ENCODE results near the gene IFNL4. TPM values are rescaled to one million over a fixed set of nuclear protein-coding genes. Genes with fewer than 3 reads are reported as not detected.

IFNL4 gene
- total and polyA plus RNA-seq, 10 of the 15 experiments (the other 5 are each of a cell fraction or from before 2014, with no cell fraction given), result not detected

DNA sequence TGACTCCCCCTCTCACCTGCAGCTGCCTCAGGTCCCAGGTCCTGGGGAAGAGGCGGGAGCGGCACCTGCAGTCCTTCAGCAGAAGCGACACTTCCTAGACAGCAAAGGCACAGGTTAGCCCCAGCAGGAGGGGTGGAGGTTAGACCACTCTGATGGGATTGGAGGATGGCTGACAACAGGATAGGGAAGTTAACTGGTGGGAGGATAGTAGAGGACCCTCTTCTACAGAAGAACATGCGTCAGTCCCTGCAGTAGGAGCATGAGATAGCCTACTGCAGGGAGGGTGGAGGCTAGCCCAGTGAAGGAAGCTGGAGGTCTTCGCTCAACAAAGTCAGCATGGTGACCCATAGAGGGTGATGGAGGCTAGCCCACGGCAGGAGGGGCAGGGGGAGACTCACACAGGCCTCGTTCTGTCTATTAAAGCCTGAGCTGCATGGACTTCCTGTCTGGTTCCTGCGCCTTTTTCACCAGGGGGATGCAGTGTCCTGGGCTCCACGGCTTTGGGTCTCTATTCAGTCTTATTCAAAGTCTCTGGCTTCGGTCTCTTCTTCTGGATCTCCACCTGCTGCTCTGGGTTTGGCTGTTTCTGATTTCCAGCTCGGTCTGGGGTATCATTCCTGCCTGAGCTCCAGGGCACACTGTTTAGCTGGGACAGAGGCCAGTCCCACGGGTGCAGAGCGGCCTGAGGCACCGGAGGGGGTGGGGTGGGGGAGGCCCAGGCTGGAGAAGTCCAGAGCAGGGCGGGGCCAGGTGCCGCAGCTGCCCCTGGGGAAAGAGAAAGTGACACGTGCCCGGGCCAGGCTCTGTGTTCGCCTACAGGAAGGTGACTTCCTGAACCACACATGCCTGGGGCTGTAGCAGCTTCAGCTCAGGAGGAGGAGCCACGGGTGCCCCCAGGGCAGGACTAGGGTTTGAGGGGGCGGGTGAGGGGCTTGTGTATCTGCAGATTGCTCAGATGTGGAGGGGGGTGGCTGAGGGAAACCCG is 11.2 kb downstream of the IFNL4 start (continued):
- TF ChIP-seq, protein P1, sequence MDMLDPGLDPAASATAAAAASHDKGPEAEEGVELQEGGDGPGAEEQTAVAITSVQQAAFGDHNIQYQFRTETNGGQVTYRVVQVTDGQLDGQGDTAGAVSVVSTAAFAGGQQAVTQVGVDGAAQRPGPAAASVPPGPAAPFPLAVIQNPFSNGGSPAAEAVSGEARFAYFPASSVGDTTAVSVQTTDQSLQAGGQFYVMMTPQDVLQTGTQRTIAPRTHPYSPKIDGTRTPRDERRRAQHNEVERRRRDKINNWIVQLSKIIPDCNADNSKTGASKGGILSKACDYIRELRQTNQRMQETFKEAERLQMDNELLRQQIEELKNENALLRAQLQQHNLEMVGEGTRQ (IDR thresholded peaks at IDR 0.05; ENCODE audit: borderline replicate concordance, low read depth, low read length), result peak; percentile 37
- TF ChIP-seq TAF1 (IDR thresholded peaks at IDR 0.05; ENCODE audit: borderline replicate concordance, low read depth, low read length), result no peak
- no peak for TF ChIP-seq MYC (IDR thresholded peaks at IDR 0.05; ENCODE audit: insufficient read depth, insufficient read length, insufficient replicate concordance, low read length, severe bottlenecking)
- no peak for TF ChIP-seq NFYB (IDR thresholded peaks at IDR 0.05; ENCODE audit: insufficient read depth, low read depth, low read length)
- no peak for TF ChIP-seq RELA (IDR thresholded peaks at IDR 0.05; ENCODE audit: borderline replicate concordance, partially characterized antibody)
- TF ChIP-seq KLF5 (IDR thresholded peaks at IDR 0.05; ENCODE audit: partially characterized antibody), result no peak
- TF ChIP-seq TBL1XR1 (IDR thresholded peaks at IDR 0.05; ENCODE audit: low read depth, low read length), result no peak
- 0 out of 2 replicates have a peak, but pooled peaks have one; percentile 35 for TF ChIP-seq MAX (IDR thresholded peaks at IDR 0.05; ENCODE audit: low read depth, low read length)
- TF ChIP-seq SUZ12 (IDR thresholded peaks at IDR 0.05; ENCODE audit: unreplicated experiment), result no peak
- no peak for TF ChIP-seq NR2C2 (IDR thresholded peaks at IDR 0.05; ENCODE audit: borderline replicate concordance, control insufficient read depth, insufficient read length, low read depth)
- TF ChIP-seq, protein P2, sequence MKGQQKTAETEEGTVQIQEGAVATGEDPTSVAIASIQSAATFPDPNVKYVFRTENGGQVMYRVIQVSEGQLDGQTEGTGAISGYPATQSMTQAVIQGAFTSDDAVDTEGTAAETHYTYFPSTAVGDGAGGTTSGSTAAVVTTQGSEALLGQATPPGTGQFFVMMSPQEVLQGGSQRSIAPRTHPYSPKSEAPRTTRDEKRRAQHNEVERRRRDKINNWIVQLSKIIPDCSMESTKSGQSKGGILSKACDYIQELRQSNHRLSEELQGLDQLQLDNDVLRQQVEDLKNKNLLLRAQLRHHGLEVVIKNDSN (IDR thresholded peaks at IDR 0.05; ENCODE audit: borderline replicate concordance, extremely low read length, insufficient read depth, low read depth, low read length), result peak; percentile 81
- TF ChIP-seq TCF12 (IDR thresholded peaks at IDR 0.05; ENCODE audit: low read depth, low read length), result 0 out of 2 replicates have a peak, but pooled peaks have one; percentile 42
- no peak for TF ChIP-seq MTA3 (IDR thresholded peaks at IDR 0.05; ENCODE audit: borderline replicate concordance, low read length)
- no peak for TF ChIP-seq NR2F1 (conservative IDR thresholded peaks at IDR 0.05)
- TF ChIP-seq IKZF2 (IDR thresholded peaks at IDR 0.05), result peak in 1 of 2 experiments; percentile 33; a peak in 1 of 4 replicates
- TF ChIP-seq RBBP5 (conservative IDR thresholded peaks at IDR 0.05), result no peak
